Measurements from ENCODE around the gene GLMP. TPM values are rescaled to one million over a fixed set of nuclear protein-coding genes. Genes with fewer than 3 reads are reported as not detected.

Gene GLMP
- total RNA-seq, 1 donor from 2014 or later = 20.4 TPM

DNA sequence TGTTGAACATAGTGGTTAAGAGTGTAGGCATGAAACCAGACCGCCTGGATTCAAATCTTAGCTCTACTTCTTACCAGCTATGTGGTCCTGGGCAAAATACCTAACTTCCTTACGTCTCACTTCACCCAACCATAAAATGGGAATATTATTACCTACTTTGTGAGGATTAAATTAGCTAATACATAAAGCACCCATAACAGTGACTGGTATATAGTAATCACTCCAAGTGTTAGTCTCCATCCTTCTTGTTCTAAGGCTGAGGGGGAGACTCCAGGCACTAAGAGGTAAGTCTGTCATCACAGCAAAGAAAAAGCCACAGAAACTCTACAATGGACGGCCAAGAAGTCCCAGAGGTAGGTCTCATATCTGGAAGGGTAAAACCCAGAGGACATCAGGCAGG lies 15.6 kb downstream of the GLMP start:
- Histone ChIP-seq H3K9me3 (ENCODE audit: control insufficient read depth in 3 of 3, low read length in 3 of 3) (no peaks in the 10 kb centered on the region), H3K9ac (ENCODE audit: low read depth in 1 of 3, low read length in 3 of 3) (peak overlapping the region in 2 of 3 donors; percentile 4 to 40), H3K4me1 (ENCODE audit: control insufficient read depth in 3 of 3, insufficient read depth in 3 of 3, low read length in 3 of 3) (peaks cover 29 to 43% (median 33%) of the 10 kb centered on the region in 3 donors), H3K36me3 (ENCODE audit: control insufficient read depth in 3 of 3, insufficient read depth in 3 of 3, low read length in 3 of 3) (peaks cover 35 to 37% (median 36%) of the 10 kb centered on the region in 3 donors), H3K27ac (ENCODE audit: low read depth, low read length) (peak overlapping the region; percentile 92), H3K27me3 (ENCODE audit: control insufficient read depth in 3 of 3, insufficient read depth in 3 of 3, low read length in 3 of 3) (no peaks in the 10 kb centered on the region), H3K4me3 (ENCODE audit: low read length in 3 of 3) (no peak overlapping the region)

DNA sequence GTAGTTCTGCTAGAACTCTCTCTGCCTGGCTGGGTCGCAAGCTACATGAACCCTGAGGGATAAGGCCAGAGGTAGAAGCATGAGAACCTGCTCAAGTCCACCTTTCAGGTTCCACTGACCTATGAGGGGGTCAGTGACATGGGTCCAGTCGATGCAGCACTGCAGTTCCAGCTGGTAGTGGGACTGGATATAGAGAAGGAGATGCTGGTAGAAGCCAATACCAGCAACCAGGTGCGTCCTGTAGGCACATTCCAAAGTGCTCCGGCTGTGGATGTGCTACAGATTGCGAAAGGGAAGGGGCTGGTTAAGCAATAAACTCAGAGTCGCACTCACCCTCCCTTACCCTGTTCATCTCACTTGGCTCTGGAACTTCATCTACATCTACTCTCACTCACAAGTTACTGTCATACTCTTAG lies 18.5 kb downstream of the GLMP start:
- H3K9me3 ChIP-seq (ENCODE audit: control insufficient read depth in 3 of 3, low read length in 3 of 3) = no peaks in the 10 kb centered on the region
- H3K27me3 ChIP-seq (ENCODE audit: control insufficient read depth in 3 of 3, insufficient read depth in 3 of 3, low read length in 3 of 3) = no peaks in the 10 kb centered on the region
- peaks cover 62 to 65% (median 64%) of the 10 kb centered on the region in 3 donors for H3K36me3 ChIP-seq (ENCODE audit: control insufficient read depth in 3 of 3, insufficient read depth in 3 of 3, low read length in 3 of 3)
- no peak overlapping the region for H3K27ac ChIP-seq (ENCODE audit: low read depth, low read length)
- no peak overlapping the region for H3K4me3 ChIP-seq (ENCODE audit: low read length in 3 of 3)
- H3K4me1 ChIP-seq (ENCODE audit: control insufficient read depth in 3 of 3, insufficient read depth in 3 of 3, low read length in 3 of 3) = peaks cover 20 to 24% (median 24%) of the 10 kb centered on the region in 3 donors
- H3K9ac ChIP-seq (ENCODE audit: low read depth in 1 of 3, low read length in 3 of 3) = peak overlapping the region in 1 of 3 donors; percentile 33

DNA sequence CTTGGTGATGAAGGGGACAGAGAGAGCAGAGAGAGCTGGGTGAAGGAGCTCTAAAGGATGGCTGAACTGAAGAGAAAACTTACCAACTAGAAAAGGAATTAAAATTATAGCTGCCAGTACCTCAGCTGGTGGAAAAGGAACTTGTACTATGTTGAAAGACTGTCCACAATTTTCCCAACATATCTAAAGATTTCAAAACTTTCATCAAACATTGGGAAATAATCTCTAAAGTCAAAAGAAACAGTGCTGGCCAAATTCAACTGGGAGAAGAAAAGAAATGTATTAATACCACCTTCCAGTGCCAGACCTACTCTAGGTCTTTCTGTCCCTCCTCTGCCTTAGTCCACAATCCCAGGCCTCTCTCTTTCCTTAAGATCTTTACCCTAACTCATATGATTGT lies 18.9 kb downstream of the GLMP start:
- Histone ChIP-seq H3K27ac (ENCODE audit: low read depth, low read length) (no peak overlapping the region), H3K27me3 (ENCODE audit: control insufficient read depth in 3 of 3, insufficient read depth in 3 of 3, low read length in 3 of 3) (no peaks in the 10 kb centered on the region), H3K9ac (ENCODE audit: low read depth in 1 of 3, low read length in 3 of 3) (no peak overlapping the region), H3K36me3 (ENCODE audit: control insufficient read depth in 3 of 3, insufficient read depth in 3 of 3, low read length in 3 of 3) (peaks cover 66 to 70% (median 68%) of the 10 kb centered on the region in 3 donors), H3K9me3 (ENCODE audit: control insufficient read depth in 3 of 3, low read length in 3 of 3) (no peaks in the 10 kb centered on the region), H3K4me3 (ENCODE audit: low read length in 3 of 3) (no peak overlapping the region), H3K4me1 (ENCODE audit: control insufficient read depth in 3 of 3, insufficient read depth in 3 of 3, low read length in 3 of 3) (peaks cover 15 to 21% (median 19%) of the 10 kb centered on the region in 3 donors)

DNA sequence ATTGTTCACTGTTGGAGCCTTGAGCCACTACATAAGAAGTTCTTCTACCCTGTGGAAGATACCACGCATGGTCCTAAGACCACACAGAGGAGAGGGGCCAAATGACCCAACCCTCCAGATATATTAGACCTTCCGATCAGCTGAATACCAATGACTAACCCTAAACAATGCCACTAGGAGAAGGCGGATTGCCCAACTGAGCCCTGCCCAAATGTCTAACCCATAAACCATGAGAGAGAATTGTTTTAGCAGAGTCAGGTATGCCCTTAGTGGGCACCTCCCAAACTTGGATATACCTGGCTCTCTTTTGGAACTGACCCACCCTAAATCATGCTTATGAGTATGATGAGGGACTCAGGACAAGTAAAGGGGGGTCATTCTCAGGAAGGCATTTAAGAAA lies 25.2 kb downstream of the GLMP start:
- Histone ChIP-seq H3K4me1 (ENCODE audit: control insufficient read depth in 3 of 3, insufficient read depth in 3 of 3, low read length in 3 of 3) (no peaks in the 10 kb centered on the region), H3K27ac (ENCODE audit: low read depth, low read length) (no peak overlapping the region), H3K9ac (ENCODE audit: low read depth in 1 of 3, low read length in 3 of 3) (no peak overlapping the region), H3K27me3 (ENCODE audit: control insufficient read depth in 3 of 3, insufficient read depth in 3 of 3, low read length in 3 of 3) (no peaks in the 10 kb centered on the region), H3K9me3 (ENCODE audit: control insufficient read depth in 3 of 3, low read length in 3 of 3) (no peaks in the 10 kb centered on the region), H3K4me3 (ENCODE audit: low read length in 3 of 3) (no peak overlapping the region), H3K36me3 (ENCODE audit: control insufficient read depth in 3 of 3, insufficient read depth in 3 of 3, low read length in 3 of 3) (peaks cover 74 to 89% (median 81%) of the 10 kb centered on the region in 3 donors)

DNA sequence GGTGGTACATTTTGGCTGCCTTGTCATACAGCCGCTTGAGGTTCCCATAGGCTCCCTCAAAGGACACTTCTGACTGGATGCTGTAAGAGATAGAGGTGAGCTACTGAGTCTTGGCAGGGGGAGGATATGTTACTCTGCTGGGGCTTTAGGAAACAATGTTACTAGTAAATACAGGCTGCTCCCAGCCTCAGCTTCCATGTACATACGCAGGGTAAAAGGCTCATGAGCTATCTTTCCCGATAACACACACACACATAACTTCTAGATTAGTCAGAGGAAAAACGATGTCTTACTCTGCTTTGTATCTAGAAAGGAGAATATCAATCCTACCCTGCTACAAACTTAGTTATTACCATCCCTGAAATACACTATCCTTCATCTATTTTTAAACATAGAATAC lies 27.1 kb downstream of the GLMP start:
- Histone ChIP-seq H3K9ac (ENCODE audit: low read depth in 1 of 3, low read length in 3 of 3) (no peak overlapping the region), H3K9me3 (ENCODE audit: control insufficient read depth in 3 of 3, low read length in 3 of 3) (no peaks in the 10 kb centered on the region), H3K36me3 (ENCODE audit: control insufficient read depth in 3 of 3, insufficient read depth in 3 of 3, low read length in 3 of 3) (peaks cover 69 to 81% (median 74%) of the 10 kb centered on the region in 3 donors)

DNA sequence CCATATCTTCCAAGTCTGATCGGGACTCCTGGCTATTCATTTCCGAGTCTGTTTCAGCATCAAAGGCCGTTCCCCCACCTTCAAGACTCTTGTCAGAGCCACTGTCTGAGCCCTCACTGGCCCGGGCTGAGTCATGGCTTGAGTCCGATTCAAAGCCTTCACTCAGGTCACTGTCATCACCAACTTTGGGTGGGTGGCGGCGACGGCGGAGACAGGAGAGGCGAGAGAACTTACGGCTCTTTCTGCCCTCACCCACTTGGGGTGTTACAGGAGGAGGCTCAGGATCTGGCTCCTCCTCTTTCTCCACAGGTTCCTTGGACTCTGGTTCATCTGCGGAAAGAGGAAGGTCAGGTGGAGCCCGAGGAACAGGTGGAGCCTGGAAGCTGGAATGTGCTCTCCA lies 29.4 kb downstream of the GLMP start:
- Histone ChIP-seq H3K27me3 (ENCODE audit: control insufficient read depth in 3 of 3, insufficient read depth in 3 of 3, low read length in 3 of 3) (no peaks in the 10 kb centered on the region), H3K9ac (ENCODE audit: low read depth in 1 of 3, low read length in 3 of 3) (no peak overlapping the region), H3K27ac (ENCODE audit: low read depth, low read length) (no peak overlapping the region), H3K9me3 (ENCODE audit: control insufficient read depth in 3 of 3, low read length in 3 of 3) (no peaks in the 10 kb centered on the region), H3K36me3 (ENCODE audit: control insufficient read depth in 3 of 3, insufficient read depth in 3 of 3, low read length in 3 of 3) (peaks cover 66 to 76% (median 74%) of the 10 kb centered on the region in 3 donors), H3K4me3 (ENCODE audit: low read length in 3 of 3) (no peak overlapping the region), H3K4me1 (ENCODE audit: control insufficient read depth in 3 of 3, insufficient read depth in 3 of 3, low read length in 3 of 3) (no peaks in the 10 kb centered on the region)

More for the DNA sequence above, 27.1 kb downstream of the GLMP start:
- no peaks in the 10 kb centered on the region for H3K4me1 ChIP-seq (ENCODE audit: control insufficient read depth in 3 of 3, insufficient read depth in 3 of 3, low read length in 3 of 3)
- no peak overlapping the region for H3K27ac ChIP-seq (ENCODE audit: low read depth, low read length)
- no peaks in the 10 kb centered on the region for H3K27me3 ChIP-seq (ENCODE audit: control insufficient read depth in 3 of 3, insufficient read depth in 3 of 3, low read length in 3 of 3)
- H3K4me3 ChIP-seq (ENCODE audit: low read length in 3 of 3) = no peak overlapping the region

DNA sequence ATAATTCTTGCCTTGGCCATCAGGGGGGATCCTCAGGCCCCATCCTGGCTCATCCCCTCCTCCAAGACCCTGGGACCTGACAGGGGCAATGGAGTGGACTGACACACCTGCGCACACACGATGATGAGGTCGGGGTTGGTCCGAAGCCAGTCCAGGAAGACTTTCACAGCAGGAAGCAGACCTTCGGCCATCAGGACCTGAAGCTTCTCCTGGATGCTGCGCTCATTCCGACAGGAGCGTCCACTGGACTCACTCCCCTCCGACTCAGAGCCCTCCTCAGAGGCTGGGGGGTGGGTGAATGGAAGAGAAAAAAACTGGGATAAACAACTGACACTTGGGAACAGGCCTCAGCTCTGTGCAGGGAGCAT lies 32.2 kb downstream of the GLMP start:
- Histone ChIP-seq H3K27me3 (ENCODE audit: control insufficient read depth in 3 of 3, insufficient read depth in 3 of 3, low read length in 3 of 3) (no peaks in the 10 kb centered on the region), H3K36me3 (ENCODE audit: control insufficient read depth in 3 of 3, insufficient read depth in 3 of 3, low read length in 3 of 3) (peaks cover 81 to 85% (median 83%) of the 10 kb centered on the region in 3 donors), H3K9ac (ENCODE audit: low read depth in 1 of 3, low read length in 3 of 3) (no peak overlapping the region)

DNA sequence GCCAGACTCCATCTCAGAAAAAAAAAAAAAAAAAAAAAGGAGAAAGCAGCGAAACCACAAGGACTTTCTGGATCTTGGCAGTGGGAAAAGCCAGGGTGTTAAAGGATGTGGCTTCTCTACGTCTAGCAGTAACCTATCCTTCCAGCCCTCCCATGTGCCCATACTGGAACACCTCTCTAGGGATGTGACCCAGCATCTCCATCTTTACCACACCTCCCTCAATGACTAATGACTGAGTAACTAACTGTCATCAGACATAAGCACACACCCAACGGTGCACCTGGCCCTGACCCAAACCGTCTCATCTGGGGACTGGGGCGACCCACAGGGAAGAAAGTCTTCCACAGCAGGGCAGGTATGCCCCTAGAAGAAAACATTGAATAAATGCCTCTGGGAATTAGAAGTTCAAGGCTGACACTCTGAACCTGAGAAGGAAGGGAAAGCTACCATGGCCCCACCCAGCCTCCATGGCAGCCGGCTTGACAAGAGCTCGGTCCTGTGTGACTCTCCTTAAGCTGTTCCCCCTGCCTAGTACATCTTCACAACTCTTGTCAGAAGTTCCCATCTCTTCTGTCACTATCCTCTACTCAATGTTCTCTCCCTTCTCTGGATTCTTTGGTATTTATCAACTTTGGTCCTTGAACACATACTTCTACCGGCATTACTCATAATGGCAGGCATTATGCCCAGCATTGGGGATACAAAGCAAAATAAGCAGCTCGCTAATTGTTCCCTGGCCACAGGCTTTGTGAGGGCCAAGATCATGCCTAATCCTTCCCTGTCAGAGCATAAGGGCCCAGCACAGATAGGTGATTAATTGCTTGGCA lies 32.8 kb downstream of the GLMP start:
- no peaks in the 10 kb centered on the region for H3K27me3 ChIP-seq (ENCODE audit: control insufficient read depth in 3 of 3, insufficient read depth in 3 of 3, low read length in 3 of 3)
- H3K27ac ChIP-seq (ENCODE audit: low read depth, low read length) = no peak overlapping the region
- peaks cover 81 to 85% (median 83%) of the 10 kb centered on the region in 3 donors for H3K36me3 ChIP-seq (ENCODE audit: control insufficient read depth in 3 of 3, insufficient read depth in 3 of 3, low read length in 3 of 3)
- H3K4me3 ChIP-seq (ENCODE audit: low read length in 3 of 3) = no peak overlapping the region
- H3K9ac ChIP-seq (ENCODE audit: low read depth in 1 of 3, low read length in 3 of 3) = no peak overlapping the region
- no peaks in the 10 kb centered on the region for H3K4me1 ChIP-seq (ENCODE audit: control insufficient read depth in 3 of 3, insufficient read depth in 3 of 3, low read length in 3 of 3)
- no peaks in the 10 kb centered on the region for H3K9me3 ChIP-seq (ENCODE audit: control insufficient read depth in 3 of 3, low read length in 3 of 3)

More for the DNA sequence above, 32.2 kb downstream of the GLMP start:
- Histone ChIP-seq H3K4me3 (ENCODE audit: low read length in 3 of 3) (peak overlapping the region in 1 of 3 donors; percentile 9), H3K9me3 (ENCODE audit: control insufficient read depth in 3 of 3, low read length in 3 of 3) (no peaks in the 10 kb centered on the region), H3K4me1 (ENCODE audit: control insufficient read depth in 3 of 3, insufficient read depth in 3 of 3, low read length in 3 of 3) (no peaks in the 10 kb centered on the region), H3K27ac (ENCODE audit: low read depth, low read length) (no peak overlapping the region)

DNA sequence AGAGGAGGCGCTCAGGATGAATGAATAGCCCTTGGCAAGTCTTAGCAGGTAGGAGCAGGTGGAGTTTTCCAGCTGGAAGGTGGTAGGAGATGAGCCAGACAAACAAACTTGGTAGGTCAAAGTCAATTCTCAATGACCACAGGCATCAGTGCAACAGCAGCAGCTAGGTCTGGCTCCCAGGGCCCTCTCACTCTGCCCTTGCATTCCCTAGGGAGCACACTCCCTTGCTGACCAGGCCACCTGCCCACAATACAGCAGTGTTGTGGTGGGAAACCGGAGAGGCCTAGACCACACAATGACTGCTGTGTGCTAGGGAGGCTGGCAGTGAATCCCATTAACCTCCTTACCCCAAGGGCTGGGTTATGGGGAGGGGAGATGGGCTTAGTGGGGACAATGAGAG lies 34.6 kb downstream of the GLMP start:
- no peaks in the 10 kb centered on the region for H3K9me3 ChIP-seq (ENCODE audit: control insufficient read depth in 3 of 3, low read length in 3 of 3)
- H3K9ac ChIP-seq (ENCODE audit: low read depth in 1 of 3, low read length in 3 of 3) = no peak overlapping the region
- H3K4me1 ChIP-seq (ENCODE audit: control insufficient read depth in 3 of 3, insufficient read depth in 3 of 3, low read length in 3 of 3) = no peaks in the 10 kb centered on the region
- peaks cover 73 to 83% (median 80%) of the 10 kb centered on the region in 3 donors for H3K36me3 ChIP-seq (ENCODE audit: control insufficient read depth in 3 of 3, insufficient read depth in 3 of 3, low read length in 3 of 3)
- no peaks in the 10 kb centered on the region for H3K27me3 ChIP-seq (ENCODE audit: control insufficient read depth in 3 of 3, insufficient read depth in 3 of 3, low read length in 3 of 3)
- no peak overlapping the region for H3K4me3 ChIP-seq (ENCODE audit: low read length in 3 of 3)
- no peak overlapping the region for H3K27ac ChIP-seq (ENCODE audit: low read depth, low read length)

DNA sequence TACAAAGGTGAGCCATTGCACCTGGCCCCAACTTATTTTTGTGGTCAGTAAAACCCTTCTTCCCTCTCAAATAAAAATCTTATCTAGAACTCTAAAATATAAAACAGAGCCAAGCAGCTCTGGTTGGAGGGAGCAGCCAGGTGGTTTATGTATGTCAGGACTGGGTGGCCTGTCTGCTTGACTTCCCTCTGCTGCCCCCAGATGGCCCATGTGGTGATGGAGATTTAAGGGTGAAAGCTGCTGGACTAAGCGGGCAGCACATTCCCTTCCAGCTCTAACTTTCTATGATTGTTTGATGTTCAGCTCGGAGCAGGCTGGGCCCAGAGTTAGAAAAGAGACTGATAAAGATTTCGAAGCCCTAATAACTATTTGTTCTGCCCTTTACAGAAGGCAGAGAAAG lies 35.7 kb downstream of the GLMP start:
- peaks cover 65 to 76% (median 75%) of the 10 kb centered on the region in 3 donors for H3K36me3 ChIP-seq (ENCODE audit: control insufficient read depth in 3 of 3, insufficient read depth in 3 of 3, low read length in 3 of 3)
- no peak overlapping the region for H3K4me3 ChIP-seq (ENCODE audit: low read length in 3 of 3)
- H3K27me3 ChIP-seq (ENCODE audit: control insufficient read depth in 3 of 3, insufficient read depth in 3 of 3, low read length in 3 of 3) = no peaks in the 10 kb centered on the region
- H3K4me1 ChIP-seq (ENCODE audit: control insufficient read depth in 3 of 3, insufficient read depth in 3 of 3, low read length in 3 of 3) = no peaks in the 10 kb centered on the region
- H3K27ac ChIP-seq (ENCODE audit: low read depth, low read length) = no peak overlapping the region
- H3K9me3 ChIP-seq (ENCODE audit: control insufficient read depth in 3 of 3, low read length in 3 of 3) = no peaks in the 10 kb centered on the region
- H3K9ac ChIP-seq (ENCODE audit: low read depth in 1 of 3, low read length in 3 of 3) = no peak overlapping the region

Measured in skeletal muscle tissue (tissue), 4 donors.